DND-41 (cell line): ENCODE data around the gene ZNF578.

Source experiments
- CTCF ChIP-seq: IDR thresholded peaks from 2 replicates; pipeline ENCODE4 v1.5.1; 2012; ENCODE audit warnings: borderline replicate concordance, low read length, moderate library complexity, mild to moderate bottlenecking; ENCODE audit not compliant: poor library complexity, severe bottlenecking; ENCODE audit errors: extremely low read depth
- EZH2 ChIP-seq: IDR thresholded peaks from 3 replicates; pipeline ENCODE4 v1.6.1; 2012; ENCODE audit warnings: borderline replicate concordance, low read depth, mild to moderate bottlenecking, moderate library complexity, low read length, inconsistent platforms; ENCODE audit not compliant: severe bottlenecking

- TF ChIP-seq EZH2 (no peak), CTCF (no peak)
These were observed 43.1 kb upstream of the ZNF578 start for GRCh38 chr19:52410276-52410675.
